HG03095 (cell line): ENCODE results near the gene ACOX3.
"Not testable (repeated sequence)": the region's sequence is repeated elsewhere in the genome, so short reads cannot be mapped to it uniquely, and the experiment has no call there.

Source experiments
- ATAC-seq: cut with Tn5 transposase; IDR thresholded peaks from one replicate; pipeline ENCODE4 v1.9.1; 2021; ENCODE audit warnings: moderate library complexity; ENCODE audit not compliant: unreplicated experiment

The ACOX3 gene

GRCh38 chr4:8342651-8343261, 97.8 kb downstream of the ACOX3 start:
- ATAC-seq = no peak

DNA sequence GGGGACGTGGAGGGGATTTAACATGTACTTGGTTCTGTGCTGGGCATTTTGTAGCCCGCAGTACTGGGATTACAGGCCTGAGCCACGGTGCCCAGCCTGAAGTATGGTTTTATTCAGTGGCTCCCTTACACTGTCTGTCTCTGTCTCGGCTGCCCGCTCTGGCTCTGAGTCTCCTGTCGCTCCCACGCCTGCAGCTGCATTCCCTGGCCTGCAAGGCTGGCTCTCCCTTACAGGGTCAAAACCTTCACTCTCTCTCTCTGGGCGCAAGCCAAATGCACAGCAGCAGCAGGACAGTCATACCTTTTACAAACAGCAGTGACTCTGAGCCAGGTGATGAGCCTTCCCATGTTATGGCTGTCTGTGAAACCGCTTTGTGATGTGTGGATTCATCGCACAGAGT, 98.8 kb downstream of the ACOX3 start:
- ATAC-seq = no peak

DNA sequence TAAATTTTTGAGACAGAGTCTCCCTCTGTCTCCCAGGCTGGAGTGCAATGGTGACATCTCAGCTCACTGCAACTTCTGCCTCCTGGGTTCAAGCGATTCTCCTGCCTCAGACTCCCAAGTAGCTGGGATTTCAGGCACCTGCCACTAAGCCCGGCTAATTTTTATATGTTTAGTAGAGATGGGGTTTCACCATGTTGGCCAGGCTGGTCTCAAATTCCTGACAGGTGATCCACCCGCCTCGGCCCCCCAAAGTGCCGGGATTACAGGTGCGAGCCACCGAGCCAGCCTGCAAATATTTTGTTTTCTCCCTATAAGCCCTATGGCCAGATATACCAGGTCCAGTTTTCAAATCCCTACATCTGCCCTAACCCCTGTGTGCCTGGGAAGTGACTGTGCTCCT, 99.2 kb downstream of the ACOX3 start:
- not testable (repeated sequence) for ATAC-seq

- ATAC-seq = no peak
Observed at GRCh38 chr4:8340781-8341241, 99.7 kb downstream of the ACOX3 start.

- no peak for ATAC-seq
Observed at GRCh38 chr4:8338351-8338961, 102.1 kb downstream of the ACOX3 start.

DNA sequence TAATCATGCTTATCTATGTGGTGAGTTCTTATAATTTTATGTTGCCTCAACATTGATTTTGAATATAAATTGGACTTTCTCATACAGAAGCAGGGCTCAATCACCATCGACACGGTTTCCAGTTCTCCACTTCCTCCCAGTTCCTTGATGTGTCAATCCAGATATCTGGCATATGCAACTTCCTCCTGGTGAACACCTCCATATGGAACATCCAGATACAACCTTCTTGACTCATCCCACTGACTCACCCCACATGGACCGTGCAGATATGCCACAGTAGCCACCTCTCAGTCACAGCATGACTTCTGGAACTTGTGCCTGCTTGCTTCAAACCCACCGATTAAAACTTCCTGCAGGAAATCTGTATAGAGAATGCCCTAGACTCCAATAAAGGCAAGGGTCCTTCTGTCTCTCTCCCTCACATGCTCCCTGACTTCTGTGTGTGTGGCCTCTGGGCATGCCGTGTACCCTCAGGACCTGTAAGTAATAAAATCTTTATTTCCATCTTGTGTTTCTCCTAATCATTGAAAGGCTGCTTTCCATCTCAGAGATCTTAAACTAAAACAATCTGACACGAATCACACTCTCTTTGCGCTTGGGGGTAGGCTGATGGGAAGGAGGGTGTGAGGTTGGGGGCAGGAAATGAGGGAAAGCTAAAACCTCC, 104.0 kb downstream of the ACOX3 start:
- ATAC-seq = no peak

DNA sequence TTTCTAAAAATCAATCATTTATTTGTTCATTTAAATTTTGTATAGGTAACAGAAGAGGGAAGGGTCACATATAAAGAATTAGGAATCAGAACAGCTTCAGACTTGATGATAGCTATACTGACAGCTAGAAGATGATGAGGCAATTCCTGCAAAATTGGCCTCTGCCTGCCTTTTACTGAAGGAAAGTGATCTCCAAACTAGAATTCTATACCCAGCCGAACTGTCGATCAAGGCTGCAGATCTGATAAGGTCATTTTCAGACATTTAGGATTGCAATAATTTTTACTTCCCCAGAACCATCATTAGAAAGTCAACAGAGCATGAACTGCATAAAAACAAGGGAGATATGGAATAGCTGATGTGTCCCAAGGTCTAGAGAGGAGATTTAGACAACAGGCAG, 104.7 kb downstream of the ACOX3 start:
- ATAC-seq = no peak

- ATAC-seq = no peak
Observed at GRCh38 chr4:8334786-8335460, 105.6 kb downstream of the ACOX3 start.

DNA sequence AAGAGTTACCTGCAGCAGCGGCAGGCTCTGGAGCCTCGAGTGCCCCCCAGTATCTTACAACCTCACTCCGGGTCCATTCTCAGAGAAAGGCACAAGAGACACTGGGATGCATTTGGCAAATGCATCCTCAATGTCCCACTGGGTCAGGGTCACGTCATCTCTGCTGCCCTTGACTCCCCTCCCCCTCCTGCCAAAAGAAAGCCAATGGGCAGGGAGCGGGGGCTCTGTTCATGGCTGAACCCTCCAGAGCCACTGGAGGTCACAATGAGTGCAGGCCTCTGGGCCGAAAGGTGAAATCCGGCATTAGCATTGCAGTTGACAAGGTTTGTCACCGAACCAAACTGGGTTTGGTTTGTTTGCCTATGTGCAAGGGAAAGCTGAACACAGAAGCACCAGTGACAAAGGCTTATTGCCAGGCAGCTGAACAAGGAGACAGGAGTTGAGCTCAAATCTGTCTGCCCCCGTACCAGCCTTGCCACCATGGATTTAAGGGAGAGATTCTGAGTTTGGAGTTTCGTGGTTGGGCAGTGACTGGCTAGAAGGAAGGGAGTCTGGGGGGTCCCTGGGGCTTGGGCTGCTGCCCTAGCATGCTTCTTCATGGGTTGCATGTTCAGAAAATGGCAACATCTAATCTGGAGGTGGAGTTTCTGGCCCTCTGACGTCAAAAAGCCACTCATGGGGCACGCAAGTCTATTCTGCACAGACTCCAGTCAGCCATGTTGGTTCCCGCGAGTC, 106.6 kb downstream of the ACOX3 start:
- ATAC-seq = no peak

GRCh38 chr4:8332891-8333331, 107.6 kb downstream of the ACOX3 start:
- no peak for ATAC-seq

GRCh38 chr4:8332038-8332857, 108.3 kb downstream of the ACOX3 start:
- no peak for ATAC-seq

DNA sequence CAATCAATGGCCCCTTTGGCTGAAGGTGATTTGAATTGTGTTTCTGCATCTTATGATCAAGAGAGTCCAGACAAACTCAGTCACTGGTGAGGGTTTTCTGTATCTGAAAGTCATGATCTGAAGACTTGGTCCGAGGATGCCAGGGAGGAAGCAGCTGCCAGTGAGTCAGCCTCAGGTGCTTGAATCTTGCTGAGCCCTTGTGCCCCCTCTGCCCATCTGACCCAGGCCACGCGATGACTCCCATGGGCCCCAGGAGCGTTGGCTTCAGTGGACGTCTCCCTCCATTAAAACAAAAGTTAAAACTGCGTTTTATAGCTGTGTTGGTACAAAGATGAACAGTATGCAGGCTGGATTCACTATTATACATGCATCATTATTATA, 109.0 kb downstream of the ACOX3 start:
- no peak for ATAC-seq

- no peak for ATAC-seq
Observed at GRCh38 chr4:8330821-8331574, 109.5 kb downstream of the ACOX3 start.

GRCh38 chr4:8329859-8330761, 110.4 kb downstream of the ACOX3 start:
- no peak for ATAC-seq

DNA sequence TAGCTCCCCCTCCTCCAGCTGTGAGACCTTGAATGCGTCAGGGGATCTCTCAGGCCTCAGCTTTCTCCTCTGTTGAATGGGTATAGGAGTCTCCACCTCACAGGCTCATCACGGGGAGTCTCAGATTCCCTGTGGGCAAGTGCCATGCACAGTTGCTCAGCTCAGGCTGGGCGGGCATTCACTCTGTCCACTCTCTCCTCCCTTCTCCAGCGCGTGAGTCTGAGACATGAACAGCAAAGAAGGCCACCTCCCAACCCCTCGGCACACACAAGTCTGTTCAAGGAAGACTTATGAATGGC, 111.0 kb downstream of the ACOX3 start:
- no peak for ATAC-seq

- no peak for ATAC-seq
Observed at GRCh38 chr4:8328866-8329559, 111.5 kb downstream of the ACOX3 start.

GRCh38 chr4:8328456-8328855, 112.1 kb downstream of the ACOX3 start:
- no peak for ATAC-seq

- no peak for ATAC-seq
Observed at GRCh38 chr4:8326206-8326605, 114.3 kb downstream of the ACOX3 start.
